Mesenchymal stem cell (in vitro differentiated cells and primary cell): ENCODE measurements around the gene JMJD4.
"Not testable (repeated sequence)": the region's sequence is repeated elsewhere in the genome, so short reads cannot be mapped to it uniquely, and the experiment has no call there.

Experiments used
- DNase-seq: peaks from one replicate; pipeline ENCODE4 v3.0.0-alpha.2; 2013
- H2AFZ ChIP-seq: one replicate; pipeline ENCODE4 v1.6.1; 2013; ENCODE audit warnings: low read depth, mild to moderate bottlenecking, control low read depth, inconsistent platforms, low read length, moderate library complexity
- H2AK5ac ChIP-seq: 2 replicates; pipeline ENCODE4 v1.6.1; 2013; ENCODE audit warnings: low read length, moderate library complexity, mild to moderate bottlenecking, inconsistent platforms; ENCODE audit not compliant: severe bottlenecking
- H2BK120ac ChIP-seq: one replicate; pipeline ENCODE4 v1.6.1; 2013; ENCODE audit warnings: low read depth, mild to moderate bottlenecking, inconsistent platforms, low read length, moderate library complexity
- H2BK12ac ChIP-seq, 2 experiments: one replicate each; pipeline ENCODE4 v1.6.1; 2013; ENCODE audit warnings: inconsistent platforms in 2 of 2, low read length in 2 of 2, mild to moderate bottlenecking in 2 of 2, moderate library complexity in 2 of 2, control low read depth in 1 of 2
- H2BK15ac ChIP-seq: one replicate; pipeline ENCODE4 v1.6.1; 2013; ENCODE audit warnings: mild to moderate bottlenecking, low read depth, inconsistent platforms; ENCODE audit not compliant: poor library complexity, severe bottlenecking
- H2BK5ac ChIP-seq: 2 replicates; pipeline ENCODE4 v1.6.1; 2013; ENCODE audit warnings: low read depth, mild to moderate bottlenecking, low read length, control low read depth, inconsistent platforms; ENCODE audit not compliant: poor library complexity, severe bottlenecking
- H3K14ac ChIP-seq, 2 experiments: one replicate each; pipeline ENCODE4 v1.6.1; 2013; ENCODE audit warnings: inconsistent platforms in 2 of 2, low read length in 2 of 2, control low read depth in 1 of 2, mild to moderate bottlenecking in 1 of 2, moderate library complexity in 1 of 2
- H3K18ac ChIP-seq, 2 experiments: one replicate each; pipeline ENCODE4 v1.6.1; 2013; ENCODE audit warnings: inconsistent platforms in 2 of 2, low read length in 2 of 2, control low read depth in 1 of 2, low read depth in 1 of 2, mild to moderate bottlenecking in 1 of 2
- H3K23ac ChIP-seq, 2 experiments: one replicate each; pipeline ENCODE4 v1.6.1; 2013; ENCODE audit warnings: inconsistent platforms in 2 of 2, low read length in 2 of 2, mild to moderate bottlenecking in 2 of 2, moderate library complexity in 2 of 2, control low read depth in 1 of 2
- H3K27ac ChIP-seq: 2 replicates; pipeline ENCODE4 v1.5.1; 2013; ENCODE audit warnings: mild to moderate bottlenecking, moderate library complexity, low read length, control low read depth, inconsistent platforms; ENCODE audit not compliant: poor library complexity, severe bottlenecking
- H3K27me3 ChIP-seq, 2 experiments: 2 replicates each; pipeline versions ENCODE4 v1.6.1 to v1.7.0; 2013; ENCODE audit warnings: low read length in 2 of 2, mild to moderate bottlenecking in 2 of 2, moderate library complexity in 2 of 2, control low read depth in 1 of 2, inconsistent platforms in 1 of 2; ENCODE audit not compliant: control insufficient read depth in 1 of 2, insufficient read depth in 1 of 2
- H3K36me3 ChIP-seq, 2 experiments: 2 replicates each; pipeline versions ENCODE4 v1.6.1 to v1.7.0; 2013; ENCODE audit warnings: low read length in 2 of 2, control low read depth in 1 of 2, inconsistent platforms in 1 of 2, low read depth in 1 of 2, mild to moderate bottlenecking in 1 of 2; ENCODE audit not compliant: insufficient read depth in 2 of 2, control insufficient read depth in 1 of 2
- H3K4ac ChIP-seq, 2 experiments: one replicate each; pipeline ENCODE4 v1.6.1; 2013; ENCODE audit warnings: inconsistent platforms in 2 of 2, low read length in 2 of 2, mild to moderate bottlenecking in 2 of 2, moderate library complexity in 2 of 2, control low read depth in 1 of 2, low read depth in 1 of 2
- H3K4me1 ChIP-seq: 2 replicates; pipeline ENCODE4 v1.6.1; 2013; ENCODE audit warnings: low read depth, low read length, control low read depth; ENCODE audit not compliant: control insufficient read depth, insufficient read depth
- H3K4me2 ChIP-seq: 2 replicates; pipeline ENCODE4 v1.6.1; 2013; ENCODE audit warnings: low read length, mild to moderate bottlenecking, inconsistent platforms; ENCODE audit not compliant: poor library complexity, severe bottlenecking
- H3K4me3 ChIP-seq, 2 experiments: 2 replicates each; pipeline versions ENCODE4 v1.5.1 to v1.7.0; 2013; ENCODE audit warnings: low read length in 2 of 2, mild to moderate bottlenecking in 2 of 2, control low read depth in 1 of 2, low read depth in 1 of 2; ENCODE audit not compliant: insufficient read depth in 1 of 2
- H3K79me1 ChIP-seq: replicated peaks from 2 replicates; pipeline ENCODE4 v1.6.1; 2013; ENCODE audit warnings: mild to moderate bottlenecking, control low read depth, low read length, inconsistent platforms; ENCODE audit not compliant: poor library complexity, severe bottlenecking
- H3K9ac ChIP-seq: 2 replicates; pipeline ENCODE4 v1.7.0; 2013; ENCODE audit warnings: mild to moderate bottlenecking, low read length, moderate library complexity
- H3K9me3 ChIP-seq: 2 replicates; pipeline ENCODE4 v1.7.0; 2013; ENCODE audit warnings: mild to moderate bottlenecking, low read length; ENCODE audit not compliant: control insufficient read depth
- H4K8ac ChIP-seq: one replicate; pipeline ENCODE4 v1.6.1; 2013; ENCODE audit warnings: inconsistent platforms, mild to moderate bottlenecking, low read length, moderate library complexity
- H4K91ac ChIP-seq: one replicate; pipeline ENCODE4 v1.6.1; 2013; ENCODE audit warnings: mild to moderate bottlenecking, low read length, inconsistent platforms
- WGBS: methylation state at CpG from one replicate; pipeline ENCODE4 v1.1.7; 2013; ENCODE audit warnings: mixed read lengths; 5-methylcytosine and 5-hydroxymethylcytosine counted together

JMJD4 gene

DNA sequence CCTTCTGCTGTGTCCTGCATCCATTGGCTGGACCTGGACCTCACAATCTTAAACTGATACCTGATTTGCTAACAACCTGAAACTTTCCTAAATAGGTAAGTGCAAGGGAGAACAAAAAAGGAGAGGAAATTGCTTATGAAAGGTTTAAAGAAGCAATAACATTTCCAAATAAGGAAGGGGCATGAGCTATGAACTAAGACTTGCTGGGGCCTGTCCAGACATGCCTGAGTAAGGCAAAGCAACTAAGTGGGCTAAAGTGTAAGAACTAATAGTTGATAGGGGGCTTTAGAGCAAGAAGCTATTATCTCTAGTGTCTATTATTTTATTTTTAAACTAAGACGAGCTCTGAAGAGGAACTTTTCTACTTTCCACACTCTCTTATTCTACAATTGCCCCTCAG lies 11.6 kb downstream of the JMJD4 start:
- no peaks in the 10 kb centered on the region for H3K79me1 ChIP-seq
- no peak overlapping the region for H2BK120ac ChIP-seq
- no peak overlapping the region for H3K14ac ChIP-seq
- no peak overlapping the region for H3K9ac ChIP-seq
- 80% methylated on average over 1 of the region's 1 CpG for WGBS
- H3K4me1 ChIP-seq = peaks cover 5% of the 10 kb centered on the region
- no peak overlapping the region for H2BK12ac ChIP-seq
- no peak overlapping the region for H3K18ac ChIP-seq
- no peak overlapping the region for H4K8ac ChIP-seq
- H3K4me3 ChIP-seq = no peak overlapping the region
- H3K27me3 ChIP-seq = peaks cover 0 to 10% of the 10 kb centered on the region in 2 experiments
- no peaks in the 10 kb centered on the region for H3K36me3 ChIP-seq
- peaks cover 26% of the 10 kb centered on the region for H3K9me3 ChIP-seq
- H3K4me2 ChIP-seq = no peak overlapping the region
- no peak overlapping the region for H2BK5ac ChIP-seq
- H2AFZ ChIP-seq = no peak overlapping the region
- H3K4ac ChIP-seq = no peak overlapping the region
- DNase-seq = no peak
- H2AK5ac ChIP-seq = no peak overlapping the region
- no peak overlapping the region for H2BK15ac ChIP-seq
- H3K27ac ChIP-seq = no peak overlapping the region
- H4K91ac ChIP-seq = no peak overlapping the region
- H3K23ac ChIP-seq = no peak overlapping the region

DNA sequence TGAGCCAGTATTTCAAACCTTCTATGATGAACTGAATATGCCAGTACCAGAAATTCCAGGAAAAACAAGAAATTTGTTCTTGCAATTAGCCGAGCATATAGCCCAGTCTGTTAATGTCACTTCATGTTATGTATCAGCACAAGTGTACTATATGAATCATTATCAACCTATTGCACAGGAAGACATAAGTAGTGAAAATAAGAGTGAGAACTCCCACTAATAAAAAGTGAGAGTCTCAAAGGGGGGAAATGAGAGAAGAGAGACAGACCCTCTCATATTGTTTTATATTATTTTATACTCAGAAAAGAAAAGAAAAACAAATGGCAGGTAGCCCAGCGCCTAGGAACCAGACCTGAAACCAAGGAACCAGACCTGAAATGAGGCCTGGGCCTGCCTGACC lies 16.2 kb downstream of the JMJD4 start:
- Histone ChIP-seq H3K4me1 (no peaks in the 10 kb centered on the region), H3K36me3 (no peaks in the 10 kb centered on the region), H2BK12ac (no peak overlapping the region), H4K8ac (no peak overlapping the region), H2AFZ (no peak overlapping the region), H2BK5ac (no peak overlapping the region), H3K4me2 (no peak overlapping the region), H3K27ac (no peak overlapping the region), H2AK5ac (no peak overlapping the region), H2BK15ac (no peak overlapping the region), H3K4ac (no peak overlapping the region), H3K14ac (no peak overlapping the region), H3K18ac (no peak overlapping the region), H3K4me3 (no peak overlapping the region), H3K9me3 (peaks cover 39% of the 10 kb centered on the region), H3K27me3 (no peaks in the 10 kb centered on the region), H3K79me1 (no peaks in the 10 kb centered on the region), H4K91ac (no peak overlapping the region), H2BK120ac (no peak overlapping the region), H3K9ac (no peak overlapping the region), H3K23ac (no peak overlapping the region)
- no peak for DNase-seq
- WGBS = no CpG with 5 or more reads among the region's 2 CpGs

DNA sequence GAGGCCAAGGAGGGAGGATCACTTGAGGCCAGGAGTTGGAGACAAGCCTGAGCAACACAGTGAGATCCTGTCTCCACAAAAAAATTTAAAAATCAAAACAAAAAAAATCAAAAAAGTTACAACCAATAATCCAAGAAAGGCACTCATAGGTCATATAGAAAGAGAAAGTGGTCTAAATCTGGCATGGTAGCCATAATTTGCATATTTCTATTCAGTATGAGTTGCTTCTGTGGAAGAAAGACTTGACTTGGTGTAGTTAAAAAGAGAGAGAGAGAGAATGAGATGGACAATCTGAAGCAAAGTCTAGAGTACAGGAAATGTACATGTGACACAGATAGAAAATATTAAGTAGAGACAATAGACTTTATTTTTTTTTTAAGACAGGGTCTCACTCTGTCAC lies 22.5 kb downstream of the JMJD4 start:
- Histone ChIP-seq H2BK120ac (no peak overlapping the region), H2BK15ac (no peak overlapping the region), H3K36me3 (no peaks in the 10 kb centered on the region), H3K23ac (no peak overlapping the region), H2BK12ac (no peak overlapping the region), H2AK5ac (no peak overlapping the region), H3K79me1 (no peaks in the 10 kb centered on the region), H3K4me2 (no peak overlapping the region), H2BK5ac (no peak overlapping the region), H3K18ac (no peak overlapping the region), H3K9me3 (peaks cover 50% of the 10 kb centered on the region), H3K27me3 (no peaks in the 10 kb centered on the region), H3K4ac (no peak overlapping the region), H3K27ac (no peak overlapping the region), H3K14ac (no peak overlapping the region), H2AFZ (no peak overlapping the region), H4K91ac (no peak overlapping the region), H3K9ac (no peak overlapping the region), H3K4me3 (no peak overlapping the region), H4K8ac (no peak overlapping the region), H3K4me1 (no peaks in the 10 kb centered on the region)
- no peak for DNase-seq

DNA sequence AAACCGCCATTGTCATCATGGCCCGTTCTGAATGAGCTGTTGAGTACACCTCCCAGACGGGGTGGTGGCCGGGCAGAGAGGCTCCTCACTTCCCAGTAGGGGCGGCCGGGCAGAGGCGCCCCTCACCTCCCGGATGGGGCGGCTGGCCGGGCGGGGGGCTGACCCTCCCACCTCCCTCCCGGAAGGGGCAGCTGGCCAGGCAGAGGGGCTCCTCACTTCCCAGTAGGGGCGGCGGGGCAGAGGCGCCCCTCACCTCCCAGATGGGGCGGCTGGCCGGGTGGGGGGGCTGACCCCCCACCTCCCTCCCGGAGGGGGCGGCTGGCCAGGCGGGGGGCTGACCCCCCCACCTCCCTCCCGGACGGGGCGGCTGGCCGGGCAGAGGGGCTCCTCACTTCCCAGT lies 24.6 kb downstream of the JMJD4 start:
- not testable (repeated sequence) for H2BK120ac ChIP-seq, H3K18ac ChIP-seq, H3K9ac ChIP-seq, H2AFZ ChIP-seq, DNase-seq, H4K91ac ChIP-seq, H3K36me3 ChIP-seq, H4K8ac ChIP-seq, H2BK5ac ChIP-seq, H3K27me3 ChIP-seq, H3K27ac ChIP-seq, H3K4me3 ChIP-seq, H3K4ac ChIP-seq, H3K4me1 ChIP-seq, H3K23ac ChIP-seq, H3K14ac ChIP-seq, H2BK12ac ChIP-seq, H2AK5ac ChIP-seq, H3K79me1 ChIP-seq, H2BK15ac ChIP-seq, H3K4me2 ChIP-seq
- H3K9me3 ChIP-seq = peaks cover 58% of the 10 kb centered on the region
- 93% methylated on average over 5 of the region's 24 CpGs for WGBS
